Lung (tissue), 12 donors: ENCODE results near the gene MAP2K7. TPM values are rescaled to one million over a fixed set of nuclear protein-coding genes. Genes with fewer than 3 reads are reported as not detected.

Experiments
- ATAC-seq: fragments of 200-7000 bp; cut with Tn5 transposase; one replicate; pipeline ENCODE4 v1.9.1; 2020; ENCODE audit warnings: moderate number of reproducible peaks; ENCODE audit not compliant: insufficient read depth, low FRiP score
- DNase-seq, 3 donors: peaks; one replicate each; pipeline ENCODE4 v3.0.0-alpha.2; 2013 to 2017
- H3K27ac ChIP-seq, 2 donors: one replicate each; pipeline ENCODE4 v1.5.1; 2013; ENCODE audit warnings: mild to moderate bottlenecking in 2 of 2, moderate library complexity in 2 of 2, control low read depth in 1 of 2, inconsistent platforms in 1 of 2, low read depth in 1 of 2, low read length in 1 of 2
- H3K27me3 ChIP-seq, 3 donors: one replicate each; pipeline ENCODE4 v1.5.1; 2013; ENCODE audit warnings: low read length in 2 of 3; ENCODE audit not compliant: control insufficient read depth in 3 of 3, insufficient read depth in 3 of 3
- H3K36me3 ChIP-seq, 4 donors: one replicate each; pipeline ENCODE4 v1.5.1; 2013; ENCODE audit warnings: low read length in 4 of 4, mild to moderate bottlenecking in 1 of 4, moderate library complexity in 1 of 4; ENCODE audit not compliant: control insufficient read depth in 4 of 4, insufficient read depth in 4 of 4
- H3K4me1 ChIP-seq, 5 donors: one replicate each; pipeline ENCODE4 v1.5.1; 2013; ENCODE audit warnings: low read length in 5 of 5, mild to moderate bottlenecking in 2 of 5, moderate library complexity in 1 of 5; ENCODE audit not compliant: control insufficient read depth in 5 of 5, insufficient read depth in 5 of 5
- H3K4me3 ChIP-seq: one replicate; pipeline ENCODE4 v1.5.1; 2013; ENCODE audit warnings: mild to moderate bottlenecking, control low read depth, moderate library complexity
- H3K9ac ChIP-seq, 2 donors: one replicate each; pipeline ENCODE4 v1.5.1; 2013; ENCODE audit warnings: low read length in 2 of 2, control low read depth in 1 of 2; ENCODE audit not compliant: insufficient read depth in 1 of 2
- H3K9me3 ChIP-seq, 4 donors: one replicate each; pipeline ENCODE4 v1.5.1; 2013; ENCODE audit warnings: low read length in 3 of 4, mild to moderate bottlenecking in 1 of 4, moderate library complexity in 1 of 4; ENCODE audit not compliant: control insufficient read depth in 4 of 4, insufficient read depth in 3 of 4
- CTCF ChIP-seq: IDR thresholded peaks from 2 replicates; pipeline ENCODE4 v1.5.1; 2012; ENCODE audit warnings: mild to moderate bottlenecking; ENCODE audit errors: control extremely low read depth, extremely low read depth
- WGBS, 2 donors: extraction: QIAGEN DNeasy Blood & Tissue Kit; methylation state at CpG; one replicate each; pipeline ENCODE4 v1.1.7; 2013; 5-methylcytosine and 5-hydroxymethylcytosine counted together
- polyA plus RNA-seq, 2 donors: library from polyadenylated mRNA; stranded (reverse); fragments of 200-250 nt; gene quantifications; one replicate each; pipeline ENCODE4 v1.2.1, GENCODE V29; 2013
- total RNA-seq, 2 donors: library from RNA; depleted of rRNA in 1 of 2; stranded (reverse); fragments of >200 nt in 1 of 2; gene quantifications; one replicate each; pipeline ENCODE4 v1.2.1, GENCODE V29; 2014 to 2021
- donor health status: control.
- donor health status: control.
- donor health status: Bipolar disorder and iron deficiency.
- donor health status: healthy.
- donor health status: DM: yes; HTN: yes; CAD: no.

Gene MAP2K7
- total and polyA plus RNA-seq, 4 donors: 17.8 to 41.7 (median 23.4) TPM

DNA sequence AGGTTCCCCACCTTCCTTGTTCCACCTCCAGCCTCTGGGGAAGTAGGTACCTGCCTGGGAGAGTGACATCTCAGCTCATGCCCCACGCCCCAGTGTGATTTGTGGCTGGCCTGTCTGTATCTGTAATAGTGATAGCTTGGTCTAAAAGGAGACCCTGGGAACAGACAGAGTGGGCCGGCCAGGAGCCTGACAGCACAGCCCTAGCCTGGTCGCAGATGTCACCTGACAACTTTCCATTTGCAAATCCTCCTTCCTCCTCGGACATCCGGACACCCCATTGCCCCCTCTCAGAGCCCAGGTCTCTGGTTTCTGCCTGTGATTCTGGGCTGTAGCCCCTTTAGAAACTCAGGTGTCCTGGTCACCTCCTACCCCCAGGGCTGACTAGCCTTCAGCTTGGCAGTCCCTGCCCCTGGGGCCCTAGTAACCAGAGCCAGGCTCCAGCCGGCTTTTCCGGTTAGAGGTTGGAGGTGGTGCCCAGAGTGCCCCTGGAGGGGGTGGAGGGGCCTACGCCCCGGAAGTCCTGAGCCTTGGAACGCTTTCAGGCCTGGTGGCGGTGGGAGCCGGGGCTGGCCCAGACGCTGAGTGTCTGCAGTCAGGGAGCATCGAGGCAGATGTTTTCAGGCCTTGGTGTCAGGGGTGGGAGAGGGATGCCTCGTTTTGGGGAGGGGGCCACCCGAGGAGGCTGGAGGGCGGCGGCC, 8.9 kb upstream of the MAP2K7 start:
- ATAC-seq (peak; percentile 49), DNase-seq (peak; percentile 56 to 74 (median 72))
- H3K9ac ChIP-seq: peak overlapping the region in 1 of 2 donors; percentile 28
- no peaks in the 10 kb centered on the region for H3K9me3 ChIP-seq
- no peaks in the 10 kb centered on the region for H3K36me3 ChIP-seq
- WGBS, 2 donors: 46 to 62% methylated on average over 18 of the region's 18 CpGs
- no peak for TF ChIP-seq CTCF
- peaks cover 0 to 6% (median 0%) of the 10 kb centered on the region in 5 donors for H3K4me1 ChIP-seq
- no peaks in the 10 kb centered on the region for H3K27me3 ChIP-seq
- no peak overlapping the region for H3K4me3 ChIP-seq
- peak overlapping the region in 1 of 2 donors; percentile 63 for H3K27ac ChIP-seq

DNA sequence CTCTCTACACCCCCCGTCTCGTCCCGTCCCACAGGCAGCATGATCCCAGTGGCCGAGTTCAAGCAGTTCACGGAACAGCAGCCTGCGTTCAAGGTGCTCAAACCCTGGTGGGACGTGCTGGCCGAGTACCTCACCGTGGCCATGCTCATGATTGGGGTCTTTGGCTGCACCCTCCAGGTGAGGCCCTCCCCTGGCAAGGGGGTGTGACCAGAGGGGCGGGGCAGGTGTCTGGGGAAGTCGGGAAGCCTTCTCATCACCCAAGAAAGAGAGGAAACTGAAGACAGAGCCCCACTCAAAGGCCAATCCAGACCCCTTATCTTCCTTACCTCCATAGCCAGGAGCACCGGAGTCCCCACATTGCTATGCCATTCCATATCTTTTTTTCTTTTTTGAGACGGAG, 8.1 kb upstream of the MAP2K7 start:
- DNase-seq: no peak
- WGBS, 2 donors: 88 to 90% methylated on average over 13 of the region's 13 CpGs
- H3K4me3 ChIP-seq: no peak overlapping the region
- no peaks in the 10 kb centered on the region for H3K9me3 ChIP-seq
- ATAC-seq: no peak
- H3K9ac ChIP-seq: no peak overlapping the region
- peaks cover 0 to 6% (median 0%) of the 10 kb centered on the region in 5 donors for H3K4me1 ChIP-seq
- H3K27me3 ChIP-seq: no peaks in the 10 kb centered on the region
- no peak overlapping the region for H3K27ac ChIP-seq
- H3K36me3 ChIP-seq: no peaks in the 10 kb centered on the region
- no peak for TF ChIP-seq CTCF

- 81 to 89% methylated on average over 11 of the region's 11 CpGs for WGBS, 2 donors
- Histone ChIP-seq H3K4me1 (peaks cover 0 to 6% (median 0%) of the 10 kb centered on the region in 5 donors), H3K9me3 (no peaks in the 10 kb centered on the region), H3K4me3 (peak overlapping the region; percentile 4), H3K27me3 (no peaks in the 10 kb centered on the region), H3K36me3 (no peaks in the 10 kb centered on the region), H3K9ac (no peak overlapping the region), H3K27ac (no peak overlapping the region)
- ATAC-seq: no peak
- DNase-seq: no peak
- TF ChIP-seq CTCF: no peak
These were observed 6.4 kb upstream of the MAP2K7 start for GRCh38 chr19:7897292-7897691.
